ENCODE measurements around the gene TMEM247.

DNA sequence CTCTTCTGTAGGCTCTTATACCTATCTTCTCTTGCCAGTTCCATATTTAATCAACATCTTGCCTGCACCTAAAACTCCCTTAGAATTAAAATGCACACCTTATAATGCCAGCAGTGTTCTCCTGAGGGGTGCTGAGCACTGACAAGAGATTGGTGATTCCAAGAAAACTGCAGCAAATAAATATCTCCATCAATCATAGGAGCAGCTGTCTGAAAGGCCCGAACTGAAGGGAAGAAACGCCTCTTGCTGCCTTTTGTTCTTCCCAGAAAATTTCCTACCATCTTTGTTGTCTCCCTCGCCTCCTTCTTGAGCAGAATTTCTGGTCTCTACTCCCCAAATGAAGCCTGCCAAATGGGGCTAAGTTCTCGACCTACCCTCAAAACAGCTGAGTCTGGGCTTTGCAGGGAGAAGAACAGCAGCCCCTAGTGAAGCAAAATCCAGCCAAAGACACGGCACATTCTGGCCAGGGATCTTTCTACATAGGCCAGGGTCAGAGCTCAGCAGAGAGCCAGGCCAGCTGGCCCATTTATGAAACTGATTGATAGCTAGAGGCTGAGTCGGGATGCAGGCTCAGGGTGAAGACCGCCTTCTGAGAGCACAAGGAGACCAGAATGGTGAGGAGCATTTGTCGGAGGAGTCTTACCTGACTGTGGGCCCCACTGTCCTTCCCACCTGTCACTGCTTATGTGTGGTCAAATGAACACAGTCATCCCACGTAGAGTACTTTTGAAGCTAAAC, 20.4 kb upstream of the TMEM247 start:
- no peak for TF ChIP-seq CTCF (conservative IDR thresholded peaks at IDR 0.05)
- TF ChIP-seq EZH2 (IDR thresholded peaks at IDR 0.05; ENCODE audit: low read depth), result no peak

Data from PC-9 (cell line).